Stimulated activated CD8-positive, alpha-beta memory T cell treated with anti-CD3 and anti-CD28 coated beads, Interleukin-7, amount 100 ng/mL, for 24 hours (primary cell): ENCODE results near the gene SYNDIG1L.
"Not testable (repeated sequence)": the region's sequence is repeated elsewhere in the genome, so short reads cannot be mapped to it uniquely, and the experiment has no call there.

Source experiments
- DNase-seq: peaks from one replicate; pipeline ENCODE4 v3.0.0-alpha.2; 2020; ENCODE audit warnings: low read depth

SYNDIG1L gene

GRCh38 chr14:74402401-74403251 is 23.4 kb downstream of the SYNDIG1L start:
- DNase-seq, result no peak

- DNase-seq, result peak; percentile 18
Observed at GRCh38 chr14:74401504-74402241, 24.3 kb downstream of the SYNDIG1L start.

GRCh38 chr14:74400919-74401503 is 25.0 kb downstream of the SYNDIG1L start:
- DNase-seq, result no peak

GRCh38 chr14:74400031-74400685 is 25.9 kb downstream of the SYNDIG1L start:
- DNase-seq, result no peak

GRCh38 chr14:74395094-74395493 is 30.9 kb downstream of the SYNDIG1L start:
- DNase-seq, result no peak

GRCh38 chr14:74394549-74394948 is 31.5 kb downstream of the SYNDIG1L start:
- no peak for DNase-seq

- no peak for DNase-seq
Observed at GRCh38 chr14:74392616-74393570, 33.1 kb downstream of the SYNDIG1L start.

- no peak for DNase-seq
Observed at GRCh38 chr14:74391479-74391878, 34.5 kb downstream of the SYNDIG1L start.

GRCh38 chr14:74390505-74390904 is 35.5 kb downstream of the SYNDIG1L start:
- DNase-seq, result not testable (repeated sequence)

- DNase-seq, result no peak
Observed at GRCh38 chr14:74389980-74390379, 36.0 kb downstream of the SYNDIG1L start.

GRCh38 chr14:74382231-74382630 is 43.8 kb downstream of the SYNDIG1L start:
- DNase-seq, result no peak

GRCh38 chr14:74381571-74381970 is 44.4 kb downstream of the SYNDIG1L start:
- DNase-seq, result not testable (repeated sequence)

- DNase-seq, result no peak
Observed at GRCh38 chr14:74380845-74381244, 45.2 kb downstream of the SYNDIG1L start.

- no peak for DNase-seq
Observed at GRCh38 chr14:74380172-74380571, 45.8 kb downstream of the SYNDIG1L start.

- DNase-seq, result no peak
Observed at GRCh38 chr14:74377976-74378690, 47.9 kb downstream of the SYNDIG1L start.

GRCh38 chr14:74368441-74368840 is 57.6 kb downstream of the SYNDIG1L start:
- no peak for DNase-seq

- DNase-seq, result no peak
Observed at GRCh38 chr14:74368026-74368425, 58.0 kb downstream of the SYNDIG1L start.

GRCh38 chr14:74364271-74364880 is 61.6 kb downstream of the SYNDIG1L start:
- DNase-seq, result no peak

- peak; percentile 53 for DNase-seq
Observed at GRCh38 chr14:74362361-74362915, 63.6 kb downstream of the SYNDIG1L start.

- DNase-seq, result no peak
Observed at GRCh38 chr14:74360163-74360562, 65.8 kb downstream of the SYNDIG1L start.
